IMR-90 (cell line): Measurements from ENCODE around the gene GRIN2A. TPM values are rescaled to one million over a fixed set of nuclear protein-coding genes. Genes with fewer than 3 reads are reported as not detected.

ENCODE experiments used
- ATAC-seq: fragments of 200-7000 bp; cut with Tn5 transposase; 2 replicates; pipeline ENCODE4 v1.9.1; 2020; ENCODE audit warnings: low read depth, mild to moderate bottlenecking, moderate library complexity
- BruUV-seq: library from RNA; stranded (reverse); fragments of 400-500 nt; replicated peaks from 2 replicates; lab custom pipeline; 2021; lab: Mats Ljungman, UMichigan
- CTCF ChIA-PET: fragments of 300-600 bp; formaldehyde crosslinking; extraction: SDS; loops from one replicate; lab custom pipeline; 2021; ENCODE audit warnings: antibody characterized with exemption; lab: Yijun Ruan, JAX
- POLR2A ChIA-PET: fragments of 300-600 bp; sonication (Branson Sonifier 250); formaldehyde crosslinking; loops from one replicate; lab custom pipeline; 2022; ENCODE audit warnings: antibody characterized with exemption; ENCODE audit not compliant: unreplicated experiment; lab: Charles Lee
- DNase-seq: peaks from one replicate; pipeline ENCODE4 v3.0.0; 2013
- H2AFZ ChIP-seq: replicated peaks from 2 replicates; pipeline ENCODE3; 2013; ENCODE audit warnings: low read length, mild to moderate bottlenecking; ENCODE audit not compliant: poor library complexity
- H2AK5ac ChIP-seq: 2 replicates; pipeline ENCODE4 v1.6.1; 2013; ENCODE audit warnings: low read depth, low read length, inconsistent platforms
- H2AK9ac ChIP-seq: replicated peaks from 2 replicates; pipeline ENCODE3; 2013; ENCODE audit warnings: mild to moderate bottlenecking, low read depth, low read length, moderate library complexity; ENCODE audit not compliant: poor library complexity
- H2BK120ac ChIP-seq: 2 replicates; pipeline ENCODE4 v1.6.1; 2013; ENCODE audit warnings: low read depth, low read length, inconsistent platforms
- H2BK15ac ChIP-seq: 3 replicates; pipeline ENCODE4 v1.6.1; 2013; ENCODE audit warnings: low read depth, low read length, inconsistent platforms
- H2BK20ac ChIP-seq: 2 replicates; pipeline ENCODE4 v1.6.1; 2013; ENCODE audit warnings: low read depth, mild to moderate bottlenecking, inconsistent platforms, low read length, moderate library complexity
- H2BK5ac ChIP-seq: 2 replicates; pipeline ENCODE4 v1.6.1; 2013; ENCODE audit warnings: mild to moderate bottlenecking, low read depth, low read length, inconsistent platforms; ENCODE audit not compliant: poor library complexity, severe bottlenecking
- H3K14ac ChIP-seq: replicated peaks from 2 replicates; pipeline ENCODE4 v1.6.1; 2013; ENCODE audit warnings: low read depth, low read length, inconsistent platforms
- H3K18ac ChIP-seq: 2 replicates; pipeline ENCODE4 v1.6.1; 2013; ENCODE audit warnings: low read depth, low read length, control low read depth
- H3K23ac ChIP-seq: 2 replicates; pipeline ENCODE4 v1.6.1; 2013; ENCODE audit warnings: low read depth, low read length, inconsistent platforms
- H3K27ac ChIP-seq: 2 replicates; pipeline ENCODE4 v1.5.1; 2013; ENCODE audit warnings: mild to moderate bottlenecking, control low read depth, low read length; ENCODE audit not compliant: insufficient read depth
- H3K27me3 ChIP-seq: 2 replicates; pipeline ENCODE4 v1.6.1; 2013; ENCODE audit warnings: low read length; ENCODE audit not compliant: control insufficient read depth, insufficient read depth
- H3K36me3 ChIP-seq: 2 replicates; pipeline ENCODE4 v1.6.1; 2013; ENCODE audit warnings: low read length, mixed read lengths; ENCODE audit not compliant: control insufficient read depth, insufficient read depth
- H3K4ac ChIP-seq: 2 replicates; pipeline ENCODE4 v1.6.1; 2013; ENCODE audit warnings: low read depth, low read length, inconsistent platforms
- H3K4me1 ChIP-seq: 2 replicates; pipeline ENCODE4 v1.6.1; 2013; ENCODE audit warnings: low read length, mixed read lengths; ENCODE audit not compliant: control insufficient read depth, insufficient read depth
- H3K4me2 ChIP-seq: 2 replicates; pipeline ENCODE4 v1.6.1; 2013; ENCODE audit warnings: low read depth, mild to moderate bottlenecking, control low read depth, low read length, moderate library complexity
- H3K4me3 ChIP-seq: 2 replicates; pipeline ENCODE4 v1.5.1; 2013; ENCODE audit warnings: low read depth, mild to moderate bottlenecking, control low read depth, low read length, moderate library complexity; ENCODE audit not compliant: insufficient read depth
- H3K56ac ChIP-seq: 2 replicates; pipeline ENCODE4 v1.6.1; 2013; ENCODE audit warnings: low read length, inconsistent platforms; ENCODE audit not compliant: insufficient read depth; ENCODE audit errors: extremely low read depth
- H3K79me1 ChIP-seq, 2 experiments: 2 replicates each; pipeline ENCODE4 v1.6.1; 2013; ENCODE audit warnings: low read length in 2 of 2, inconsistent platforms in 1 of 2, low read depth in 1 of 2
- H3K9ac ChIP-seq: 2 replicates; pipeline ENCODE4 v1.6.1; 2013; ENCODE audit warnings: low read depth, low read length, control low read depth
- H3K9me1 ChIP-seq: 2 replicates; pipeline ENCODE4 v1.6.1; 2013; ENCODE audit warnings: low read length, inconsistent platforms; ENCODE audit not compliant: insufficient read depth
- H3K9me3 ChIP-seq: 2 replicates; pipeline ENCODE4 v1.6.1; 2013; ENCODE audit warnings: low read length; ENCODE audit not compliant: control insufficient read depth, insufficient read depth
- H4K20me1 ChIP-seq: 2 replicates; pipeline ENCODE4 v1.6.1; 2013; ENCODE audit warnings: low read length, inconsistent platforms; ENCODE audit not compliant: insufficient read depth
- H4K5ac ChIP-seq: 2 replicates; pipeline ENCODE4 v1.6.1; 2013; ENCODE audit warnings: mild to moderate bottlenecking, low read depth, low read length, control low read depth
- H4K8ac ChIP-seq, 2 experiments: 2 replicates each; pipeline ENCODE4 v1.6.1; 2013; ENCODE audit warnings: low read depth in 2 of 2, low read length in 2 of 2, control low read depth in 1 of 2, inconsistent platforms in 1 of 2
- H4K91ac ChIP-seq: 2 replicates; pipeline ENCODE4 v1.6.1; 2013; ENCODE audit warnings: low read depth, low read length, inconsistent platforms; ENCODE audit not compliant: insufficient read depth
- BHLHE40 ChIP-seq: fragments of 150-350 bp; IDR thresholded peaks from 2 replicates; pipeline ENCODE4 v1.6.1; 2016; ENCODE audit warnings: mild to moderate bottlenecking, low read depth, low read length
- CEBPB ChIP-seq: IDR thresholded peaks from 2 replicates; pipeline ENCODE4 v1.6.1; 2012; ENCODE audit warnings: low read depth, low read length, improper control_type of control experiment
- CHD1 ChIP-seq: IDR thresholded peaks from 2 replicates; pipeline ENCODE4 v1.6.1; 2012; ENCODE audit warnings: low read depth, low read length, improper control_type of control experiment
- ELK1 ChIP-seq: fragments of 150-350 bp; IDR thresholded peaks from 2 replicates; pipeline ENCODE4 v1.6.1; 2016; ENCODE audit warnings: low read depth, mild to moderate bottlenecking, low read length, moderate library complexity, borderline replicate concordance
- MAFK ChIP-seq: IDR thresholded peaks from 2 replicates; pipeline ENCODE4 v1.6.1; 2012; ENCODE audit warnings: low read depth, low read length, improper control_type of control experiment
- MAZ ChIP-seq: IDR thresholded peaks from 2 replicates; pipeline ENCODE4 v1.6.1; 2012; ENCODE audit warnings: low read depth, mild to moderate bottlenecking, low read length, improper control_type of control experiment, moderate library complexity, borderline replicate concordance
- MXI1 ChIP-seq: IDR thresholded peaks from 2 replicates; pipeline ENCODE4 v1.6.1; 2012; ENCODE audit warnings: low read depth, mild to moderate bottlenecking, low read length, moderate library complexity, borderline replicate concordance
- NFE2L2 ChIP-seq: fragments of 150-350 bp; IDR thresholded peaks from 2 replicates; pipeline ENCODE4 v1.6.1; 2016; ENCODE audit warnings: low read depth, mild to moderate bottlenecking, low read length
- POLR2A ChIP-seq: IDR thresholded peaks from 2 replicates; pipeline ENCODE4 v1.6.1; 2012; ENCODE audit warnings: mild to moderate bottlenecking, low read depth, low read length
- RAD21 ChIP-seq: IDR thresholded peaks from 2 replicates; pipeline ENCODE4 v1.6.1; 2012; ENCODE audit warnings: low read length, improper control_type of control experiment
- RCOR1 ChIP-seq: IDR thresholded peaks from 2 replicates; pipeline ENCODE4 v1.6.1; 2012; ENCODE audit warnings: mild to moderate bottlenecking, low read length, improper control_type of control experiment; ENCODE audit not compliant: insufficient replicate concordance
- RFX5 ChIP-seq: IDR thresholded peaks from 2 replicates; pipeline ENCODE4 v1.8.0; 2012; ENCODE audit warnings: low read depth, mild to moderate bottlenecking, low read length, moderate library complexity
- WGBS, 2 experiments: methylation state at CpG; one replicate each; pipeline versions ENCODE4 v1.1.5 to v1.1.7; 2013; ENCODE audit warnings: missing lambda C conversion rate in 2 of 2; ENCODE audit not compliant: insufficient read length in 1 of 2; ENCODE audit errors: extremely low coverage in 2 of 2; 5-methylcytosine and 5-hydroxymethylcytosine counted together
- dilution Hi-C: fragments of 300-500 bp; cut with HindIII; formaldehyde crosslinking; loops from one replicate; pipeline ENCODE4 v1.14.3; 2018; ENCODE audit warnings: low sequenced_read_pairs; ENCODE audit not compliant: unreplicated experiment
- in situ Hi-C: fragments of 300-500 bp; cut with MboI; formaldehyde crosslinking; loops from 3 replicates; pipeline ENCODE4 v1.14.3; 2019; ENCODE audit warnings: low sequenced_read_pairs, inconsistent platforms, mixed read lengths
- intact Hi-C: fragments of 100-400 bp; cut with micrococcal nuclease; formaldehyde crosslinking; loops from 2 replicates; pipeline ENCODE4 v1.10.0; 2022
- polyA plus RNA-seq, 3 experiments: library from polyadenylated mRNA; depleted of rRNA; stranded (reverse); fragments of >200 nt; gene quantifications; 2 replicates each; pipeline ENCODE4 v1.2.3, GENCODE V29; 2012; ENCODE audit warnings: low replicate concordance in 1 of 3
- total RNA-seq: library from RNA; depleted of rRNA; stranded (reverse); fragments of >200 nt; gene quantifications from 2 replicates; pipeline ENCODE4 v1.2.3, GENCODE V29; 2012
- TF ChIP-seq, protein P1 (sequence below): fragments of 150-350 bp; IDR thresholded peaks from 2 replicates; pipeline ENCODE4 v1.6.1; 2017; ENCODE audit warnings: mild to moderate bottlenecking, antibody characterized with exemption, low read length, low read depth
- TF ChIP-seq, protein P2 (sequence below): conservative IDR thresholded peaks from 2 replicates; pipeline ENCODE4 v1.5.1; 2012; ENCODE audit warnings: mild to moderate bottlenecking, low read depth, low read length, improper control_type of control experiment

GRIN2A gene
- total and polyA plus RNA-seq, 2 of the 4 experiments (the other 2 are of a cell fraction) = under 0.01 TPM; not detected in 1

GRCh38 chr16:9992441-9992840 is 189.8 kb downstream of the GRIN2A start:
- Histone ChIP-seq H3K9me1 (no peaks in the 10 kb centered on the region), H3K56ac (no peak overlapping the region), H2BK15ac (no peak overlapping the region), H3K4me1 (no peaks in the 10 kb centered on the region), H3K9ac (no peak overlapping the region), H2AK5ac (no peak overlapping the region), H4K91ac (no peak overlapping the region), H3K23ac (no peak overlapping the region), H4K8ac (no peak overlapping the region), H2AK9ac (no peak overlapping the region), H3K4me3 (no peak overlapping the region), H2BK20ac (no peak overlapping the region), H2BK5ac (no peak overlapping the region), H3K27ac (no peak overlapping the region), H2AFZ (no peak overlapping the region), H2BK120ac (no peak overlapping the region), H3K36me3 (no peaks in the 10 kb centered on the region), H4K20me1 (no peaks in the 10 kb centered on the region), H3K9me3 (peaks cover 9% of the 10 kb centered on the region), H3K27me3 (no peaks in the 10 kb centered on the region), H3K18ac (no peak overlapping the region), H3K14ac (no peak overlapping the region), H3K4ac (no peak overlapping the region), H3K79me1 (no peaks in the 10 kb centered on the region), H3K4me2 (no peak overlapping the region), H4K5ac (no peak overlapping the region)
- ATAC-seq (no peak), DNase-seq (no peak)
- intact Hi-C loops (no loop called here), dilution Hi-C loops (no loop called here), in situ Hi-C loops (no loop called here)
- TF ChIP-seq RCOR1 (no peak), ELK1 (no peak), MXI1 (no peak), RAD21 (no peak), CHD1 (no peak), BHLHE40 (no peak), NFE2L2 (no peak), POLR2A (no peak), MAFK (no peak), RFX5 (no peak), CEBPB (no peak), MAZ (no peak)
- TF ChIP-seq, protein P1, sequence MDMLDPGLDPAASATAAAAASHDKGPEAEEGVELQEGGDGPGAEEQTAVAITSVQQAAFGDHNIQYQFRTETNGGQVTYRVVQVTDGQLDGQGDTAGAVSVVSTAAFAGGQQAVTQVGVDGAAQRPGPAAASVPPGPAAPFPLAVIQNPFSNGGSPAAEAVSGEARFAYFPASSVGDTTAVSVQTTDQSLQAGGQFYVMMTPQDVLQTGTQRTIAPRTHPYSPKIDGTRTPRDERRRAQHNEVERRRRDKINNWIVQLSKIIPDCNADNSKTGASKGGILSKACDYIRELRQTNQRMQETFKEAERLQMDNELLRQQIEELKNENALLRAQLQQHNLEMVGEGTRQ = no peak
- TF ChIP-seq, protein P2, sequence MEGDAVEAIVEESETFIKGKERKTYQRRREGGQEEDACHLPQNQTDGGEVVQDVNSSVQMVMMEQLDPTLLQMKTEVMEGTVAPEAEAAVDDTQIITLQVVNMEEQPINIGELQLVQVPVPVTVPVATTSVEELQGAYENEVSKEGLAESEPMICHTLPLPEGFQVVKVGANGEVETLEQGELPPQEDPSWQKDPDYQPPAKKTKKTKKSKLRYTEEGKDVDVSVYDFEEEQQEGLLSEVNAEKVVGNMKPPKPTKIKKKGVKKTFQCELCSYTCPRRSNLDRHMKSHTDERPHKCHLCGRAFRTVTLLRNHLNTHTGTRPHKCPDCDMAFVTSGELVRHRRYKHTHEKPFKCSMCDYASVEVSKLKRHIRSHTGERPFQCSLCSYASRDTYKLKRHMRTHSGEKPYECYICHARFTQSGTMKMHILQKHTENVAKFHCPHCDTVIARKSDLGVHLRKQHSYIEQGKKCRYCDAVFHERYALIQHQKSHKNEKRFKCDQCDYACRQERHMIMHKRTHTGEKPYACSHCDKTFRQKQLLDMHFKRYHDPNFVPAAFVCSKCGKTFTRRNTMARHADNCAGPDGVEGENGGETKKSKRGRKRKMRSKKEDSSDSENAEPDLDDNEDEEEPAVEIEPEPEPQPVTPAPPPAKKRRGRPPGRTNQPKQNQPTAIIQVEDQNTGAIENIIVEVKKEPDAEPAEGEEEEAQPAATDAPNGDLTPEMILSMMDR = no peak
- POLR2A ChIA-PET = no interaction called here
- 67% methylated on average over 3 of the region's 7 CpGs; no CpG with 5 or more reads in 1 of the 2 experiments for WGBS, 2 experiments
- CTCF ChIA-PET = no interaction called here
- BruUV-seq = no TSS peak
